ENCODE data around the gene PHOSPHO1.

- TF ChIP-seq CTCF (IDR thresholded peaks at IDR 0.05), result no peak
- TF ChIP-seq POLR2A (IDR thresholded peaks at IDR 0.05; ENCODE audit: low read depth), result no peak
- no peak for TF ChIP-seq POLR2AphosphoS5 (IDR thresholded peaks at IDR 0.05)
Observed at GRCh38 chr17:49191409-49191916, 39.1 kb downstream of the PHOSPHO1 start.

Measured in esophagus muscularis mucosa (tissue), 3 donors.